ENCODE measurements around the gene PHLDB2.

PHLDB2 gene

GRCh38 chr3:111884411-111885018 lies 25.4 kb downstream of the PHLDB2 start:
- no peak for DNase-seq (ENCODE audit: low spot score)

- no peak for DNase-seq (ENCODE audit: low spot score)
These were observed 26.5 kb downstream of the PHLDB2 start for GRCh38 chr3:111885578-111885977.

- no peak for DNase-seq (ENCODE audit: low spot score)
These were observed 31.1 kb downstream of the PHLDB2 start for GRCh38 chr3:111890051-111890580.

- DNase-seq (ENCODE audit: low spot score): no peak
These were observed 33.0 kb downstream of the PHLDB2 start for GRCh38 chr3:111892070-111892469.

- no peak for DNase-seq (ENCODE audit: low spot score)
These were observed 36.0 kb downstream of the PHLDB2 start for GRCh38 chr3:111895071-111895470.

- DNase-seq (ENCODE audit: low spot score): no peak
These were observed 40.9 kb downstream of the PHLDB2 start for GRCh38 chr3:111899966-111900365.

- no peak for DNase-seq (ENCODE audit: low spot score)
These were observed 42.6 kb downstream of the PHLDB2 start for GRCh38 chr3:111901637-111902036.

- no peak for DNase-seq (ENCODE audit: low spot score)
These were observed 43.5 kb downstream of the PHLDB2 start for GRCh38 chr3:111902534-111902933.

GRCh38 chr3:111903067-111903511 lies 44.0 kb downstream of the PHLDB2 start:
- DNase-seq (ENCODE audit: low spot score): no peak

GRCh38 chr3:111904376-111905241 lies 45.5 kb downstream of the PHLDB2 start:
- DNase-seq (ENCODE audit: low spot score): no peak

- no peak for DNase-seq (ENCODE audit: low spot score)
These were observed 47.6 kb downstream of the PHLDB2 start for GRCh38 chr3:111906656-111907055.

- DNase-seq (ENCODE audit: low spot score): no peak
These were observed 48.1 kb downstream of the PHLDB2 start for GRCh38 chr3:111907151-111907550.

- DNase-seq (ENCODE audit: low spot score): no peak
These were observed 51.7 kb downstream of the PHLDB2 start for GRCh38 chr3:111910806-111911205.

GRCh38 chr3:111911446-111911845 lies 52.4 kb downstream of the PHLDB2 start:
- DNase-seq (ENCODE audit: low spot score): no peak

GRCh38 chr3:111913163-111913763 lies 54.2 kb downstream of the PHLDB2 start:
- DNase-seq (ENCODE audit: low spot score): no peak

- DNase-seq (ENCODE audit: low spot score): no peak
These were observed 56.8 kb downstream of the PHLDB2 start for GRCh38 chr3:111915905-111916304.

GRCh38 chr3:111917300-111917699 lies 58.2 kb downstream of the PHLDB2 start:
- DNase-seq (ENCODE audit: low spot score): no peak

- no peak for DNase-seq (ENCODE audit: low spot score)
These were observed 60.5 kb downstream of the PHLDB2 start for GRCh38 chr3:111919370-111920065.

GRCh38 chr3:111921181-111921580 lies 62.1 kb downstream of the PHLDB2 start:
- no peak for DNase-seq (ENCODE audit: low spot score)

- no peak for DNase-seq (ENCODE audit: low spot score)
These were observed 64.2 kb downstream of the PHLDB2 start for GRCh38 chr3:111923095-111923771.

- DNase-seq (ENCODE audit: low spot score): no peak
These were observed 64.7 kb downstream of the PHLDB2 start for GRCh38 chr3:111923806-111924205.

GRCh38 chr3:111924283-111924682 lies 65.2 kb downstream of the PHLDB2 start:
- DNase-seq (ENCODE audit: low spot score): no peak
